Progenitor cell of endocrine pancreas (in vitro differentiated cells): Measurements from ENCODE around the gene ASB1. TPM values are rescaled to one million over a fixed set of nuclear protein-coding genes. Genes with fewer than 3 reads are reported as not detected.

Experiments
- DNase-seq: peaks from one replicate; pipeline ENCODE4 v3.0.0; 2021; ENCODE audit warnings: low spot score; ENCODE audit not compliant: unreplicated experiment
- H3K27ac Mint-ChIP-seq: 2 replicates; pipeline ENCODE4 v1.8.0; 2021; ENCODE audit warnings: mild to moderate bottlenecking, moderate library complexity, mixed read lengths
- H3K27me3 Mint-ChIP-seq: 2 replicates; pipeline ENCODE4 v1.8.0; 2021; ENCODE audit warnings: mixed read lengths
- H3K36me3 Mint-ChIP-seq: 2 replicates; pipeline ENCODE4 v1.8.0; 2022; ENCODE audit warnings: mixed read lengths; ENCODE audit not compliant: insufficient read depth
- H3K4me1 Mint-ChIP-seq: 2 replicates; pipeline ENCODE4 v1.8.0; 2021; ENCODE audit warnings: low read depth, mixed read lengths
- H3K4me3 Mint-ChIP-seq: 2 replicates; pipeline ENCODE4 v1.8.0; 2021; ENCODE audit warnings: low read depth, mild to moderate bottlenecking, moderate library complexity, mixed read lengths
- H3K9me3 Mint-ChIP-seq: 2 replicates; pipeline ENCODE4 v1.8.0; 2021; ENCODE audit warnings: low read depth, mixed read lengths
- total RNA-seq: library from RNA; stranded (reverse); gene quantifications from 2 replicates; pipeline ENCODE4 v1.2.1, GENCODE V29; 2021
- TF ChIP-seq, protein P1 (sequence below): fragments of 200-600 bp; sonication (generic); IDR thresholded peaks from one replicate; pipeline ENCODE4 v1.5.0; 2021; ENCODE audit warnings: antibody characterized with exemption, mild to moderate bottlenecking; ENCODE audit not compliant: unreplicated experiment

The ASB1 gene
- total RNA-seq, 1 donor from 2014 or later = 46.8 TPM

DNA sequence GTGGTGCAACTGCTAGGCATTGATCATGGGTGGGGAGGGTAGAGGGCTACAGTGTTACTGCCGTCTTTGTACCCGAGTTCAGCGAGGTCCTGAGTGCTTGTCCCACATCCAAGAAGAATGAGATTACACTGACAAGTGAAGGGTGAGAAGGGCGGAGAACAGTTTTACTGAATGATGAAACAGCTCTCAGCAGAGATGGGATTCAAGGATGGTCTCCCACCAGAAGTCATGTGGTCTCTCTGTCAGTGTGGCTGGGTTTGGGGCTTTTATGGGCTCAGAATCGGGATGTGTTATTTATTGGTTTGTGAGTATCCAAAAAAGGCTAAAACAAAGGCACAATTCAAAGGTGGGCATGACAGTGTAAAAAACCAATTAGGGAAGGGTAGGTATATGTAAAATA is 10.8 kb upstream of the ASB1 start:
- Mint-ChIP-seq H3K27me3 (no peaks in the 10 kb centered on the region), H3K27ac (no peak overlapping the region), H3K9me3 (no peaks in the 10 kb centered on the region), H3K4me1 (peaks cover 11% of the 10 kb centered on the region), H3K36me3 (no peaks in the 10 kb centered on the region), H3K4me3 (no peak overlapping the region)
- TF ChIP-seq, protein P1, sequence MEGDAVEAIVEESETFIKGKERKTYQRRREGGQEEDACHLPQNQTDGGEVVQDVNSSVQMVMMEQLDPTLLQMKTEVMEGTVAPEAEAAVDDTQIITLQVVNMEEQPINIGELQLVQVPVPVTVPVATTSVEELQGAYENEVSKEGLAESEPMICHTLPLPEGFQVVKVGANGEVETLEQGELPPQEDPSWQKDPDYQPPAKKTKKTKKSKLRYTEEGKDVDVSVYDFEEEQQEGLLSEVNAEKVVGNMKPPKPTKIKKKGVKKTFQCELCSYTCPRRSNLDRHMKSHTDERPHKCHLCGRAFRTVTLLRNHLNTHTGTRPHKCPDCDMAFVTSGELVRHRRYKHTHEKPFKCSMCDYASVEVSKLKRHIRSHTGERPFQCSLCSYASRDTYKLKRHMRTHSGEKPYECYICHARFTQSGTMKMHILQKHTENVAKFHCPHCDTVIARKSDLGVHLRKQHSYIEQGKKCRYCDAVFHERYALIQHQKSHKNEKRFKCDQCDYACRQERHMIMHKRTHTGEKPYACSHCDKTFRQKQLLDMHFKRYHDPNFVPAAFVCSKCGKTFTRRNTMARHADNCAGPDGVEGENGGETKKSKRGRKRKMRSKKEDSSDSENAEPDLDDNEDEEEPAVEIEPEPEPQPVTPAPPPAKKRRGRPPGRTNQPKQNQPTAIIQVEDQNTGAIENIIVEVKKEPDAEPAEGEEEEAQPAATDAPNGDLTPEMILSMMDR = no peak
- DNase-seq = no peak

DNA sequence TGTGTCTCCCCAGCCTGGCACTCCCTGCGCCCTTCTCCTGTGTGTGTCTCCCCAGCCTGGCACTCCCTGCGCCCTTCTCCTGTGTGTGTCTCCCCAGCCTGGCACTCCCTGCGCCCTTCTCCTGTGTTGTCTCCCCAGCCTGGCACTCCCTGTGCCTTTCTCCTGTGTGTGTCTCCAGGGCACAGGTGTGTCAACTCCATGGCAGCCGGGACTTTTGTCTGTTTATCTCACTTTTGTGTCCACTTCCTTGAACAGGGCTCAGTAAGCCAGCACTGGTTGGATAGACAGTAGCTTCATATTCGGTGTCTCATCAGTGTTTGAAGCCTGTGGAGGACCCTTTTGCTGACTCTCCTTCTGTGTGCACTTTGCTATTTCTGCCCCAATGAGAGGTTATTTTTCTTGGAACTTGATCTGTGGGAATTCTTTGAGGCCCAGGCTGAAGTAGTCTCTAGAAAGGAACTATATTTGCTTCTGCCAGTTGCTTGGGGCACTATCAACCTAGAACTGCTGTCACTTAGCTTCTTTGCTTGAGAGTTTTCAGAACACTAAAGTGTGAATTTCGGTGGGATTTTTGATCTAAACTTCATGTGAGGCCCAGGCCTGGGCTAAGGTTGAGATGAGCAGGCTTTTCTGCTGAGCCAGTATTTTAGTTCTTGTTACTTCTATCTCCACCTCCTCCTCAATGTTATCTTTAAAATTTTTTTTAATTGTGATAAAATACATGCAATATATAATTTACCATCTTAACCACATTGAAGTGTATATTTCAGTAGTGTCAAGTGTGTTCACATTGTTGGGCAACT is 8.3 kb upstream of the ASB1 start:
- H3K4me1 Mint-ChIP-seq = peaks cover 20% of the 10 kb centered on the region
- H3K4me3 Mint-ChIP-seq = no peak overlapping the region
- no peak for DNase-seq
- no peaks in the 10 kb centered on the region for H3K9me3 Mint-ChIP-seq
- H3K36me3 Mint-ChIP-seq = no peaks in the 10 kb centered on the region
- TF ChIP-seq, protein P1 = no peak
- H3K27ac Mint-ChIP-seq = peak overlapping the region; percentile 57
- no peaks in the 10 kb centered on the region for H3K27me3 Mint-ChIP-seq

DNA sequence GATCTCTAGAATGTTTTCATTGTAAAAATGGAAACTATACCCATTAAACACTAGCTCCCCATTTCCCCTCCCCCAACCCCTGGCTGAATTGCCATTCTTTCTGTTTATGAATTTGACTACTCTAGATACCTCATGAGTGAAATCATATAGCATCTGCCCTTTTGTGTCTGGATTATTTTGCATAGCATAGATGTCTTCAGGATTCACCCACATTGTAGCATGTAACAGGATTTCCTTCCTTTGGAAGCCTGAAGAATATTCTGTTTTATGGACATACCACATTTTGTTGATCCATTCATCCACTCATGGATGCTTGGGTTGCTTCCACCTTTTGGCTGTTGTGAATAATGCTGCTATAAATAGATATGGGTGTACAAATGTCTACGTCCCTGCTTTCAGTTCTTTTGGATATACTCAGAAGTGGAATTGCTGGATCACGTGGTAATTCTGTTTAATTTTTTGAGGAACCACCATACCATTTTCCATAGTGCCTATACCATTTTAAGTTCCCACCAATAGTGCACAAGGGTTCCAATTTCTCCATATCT is 7.7 kb upstream of the ASB1 start:
- H3K27ac Mint-ChIP-seq = no peak overlapping the region
- H3K4me1 Mint-ChIP-seq = peaks cover 20% of the 10 kb centered on the region
- TF ChIP-seq, protein P1 = no peak

DNA sequence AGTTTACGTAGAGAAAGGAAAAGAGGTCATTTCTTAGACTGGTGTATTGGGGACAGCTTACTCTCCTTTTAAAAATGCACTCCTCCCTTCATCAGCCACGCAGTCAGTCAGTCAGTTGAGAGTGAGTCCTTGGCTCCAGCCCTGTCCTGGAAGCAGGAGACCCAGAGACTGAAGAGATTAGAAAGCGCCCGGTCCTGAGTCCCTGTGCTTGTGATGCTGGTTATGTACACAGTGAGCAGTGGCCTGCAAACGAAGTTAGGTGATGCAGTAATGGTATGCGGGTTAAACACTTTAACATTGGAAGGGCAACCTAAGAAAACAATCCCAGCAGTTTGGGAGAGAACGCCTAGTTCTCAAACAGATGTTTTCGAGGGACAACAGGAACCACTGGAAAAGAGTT is 6.3 kb upstream of the ASB1 start:
- DNase-seq = no peak
- H3K4me3 Mint-ChIP-seq = no peak overlapping the region
- H3K27ac Mint-ChIP-seq = peak overlapping the region; percentile 72
- TF ChIP-seq, protein P1 = no peak
- H3K27me3 Mint-ChIP-seq = no peaks in the 10 kb centered on the region
- no peaks in the 10 kb centered on the region for H3K9me3 Mint-ChIP-seq
- H3K36me3 Mint-ChIP-seq = no peaks in the 10 kb centered on the region
- peaks cover 22% of the 10 kb centered on the region for H3K4me1 Mint-ChIP-seq

More for the DNA sequence above, 7.7 kb upstream of the ASB1 start:
- no peaks in the 10 kb centered on the region for H3K27me3 Mint-ChIP-seq
- H3K4me3 Mint-ChIP-seq = no peak overlapping the region
- no peaks in the 10 kb centered on the region for H3K9me3 Mint-ChIP-seq
- no peak for DNase-seq
- no peaks in the 10 kb centered on the region for H3K36me3 Mint-ChIP-seq

DNA sequence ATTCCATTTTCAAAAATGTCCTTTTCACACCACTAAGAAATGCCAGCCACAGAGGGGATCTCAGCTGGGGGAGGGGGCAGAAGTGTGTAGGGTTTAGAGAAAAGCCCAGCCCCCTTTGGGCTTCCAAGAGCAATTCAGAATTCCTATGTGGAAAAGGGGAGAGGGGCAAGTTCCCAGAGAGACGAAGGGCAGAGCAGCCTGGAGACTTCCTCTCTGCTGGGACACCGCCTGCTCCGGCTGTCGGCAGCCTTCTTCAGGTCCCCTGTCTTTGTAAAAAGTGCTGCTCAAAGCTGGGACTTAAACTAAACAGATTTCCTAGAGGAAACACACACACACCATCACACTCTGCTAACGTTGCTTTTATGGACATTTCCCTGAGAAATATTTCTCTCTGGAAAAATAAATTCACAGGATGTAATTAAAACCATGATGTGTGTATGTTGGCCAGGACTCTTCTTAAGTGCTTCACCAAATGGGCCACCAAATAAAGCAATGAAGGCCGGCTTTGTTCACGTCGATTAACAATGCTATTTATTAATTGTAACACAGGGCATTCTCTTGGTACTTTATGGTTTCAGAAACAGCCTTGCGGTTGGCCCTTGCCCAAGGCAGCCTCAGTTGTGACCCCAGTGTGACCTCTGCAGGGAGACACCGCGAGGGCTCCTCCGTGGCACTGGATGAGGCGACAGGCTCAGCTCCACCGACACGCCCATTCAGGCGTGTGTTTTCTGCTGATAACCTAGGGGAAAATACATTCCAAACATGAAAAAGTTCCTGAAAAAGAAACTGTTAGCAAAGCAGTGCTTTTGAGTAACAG is 5.6 kb upstream of the ASB1 start:
- Mint-ChIP-seq H3K27ac (peak overlapping the region; percentile 81), H3K9me3 (no peaks in the 10 kb centered on the region), H3K27me3 (no peaks in the 10 kb centered on the region), H3K4me3 (no peak overlapping the region), H3K4me1 (peaks cover 25% of the 10 kb centered on the region), H3K36me3 (no peaks in the 10 kb centered on the region)
- TF ChIP-seq, protein P1 = no peak
- no peak for DNase-seq
